ENCODE data around the gene B9D1.
A peak's percentile ranks its signal among the peaks of the same experiment; 100 is the strongest.

Gene B9D1

GRCh38 chr17:19379361-19380065, 17.0 kb upstream of the B9D1 start:
- Histone ChIP-seq H3K27me3 (ENCODE audit: control insufficient read depth in 1 of 2, insufficient read depth in 2 of 2, low read length in 2 of 2) (no peaks in the 10 kb centered on the region), H3K4me1 (ENCODE audit: insufficient read depth, low read length) (peaks cover 47% of the 10 kb centered on the region), H3K27ac (ENCODE audit: low read depth, low read length) (peak overlapping the region; percentile 87), H3K9ac (ENCODE audit: low read length) (peak overlapping the region; percentile 73), H3K9me3 (ENCODE audit: low read length) (no peaks in the 10 kb centered on the region), H3K4me3 (ENCODE audit: low read depth in 1 of 2, low read length in 2 of 2) (peak overlapping the region; percentile 64 to 69), H3K36me3 (ENCODE audit: insufficient read depth, low read length) (peaks cover 42% of the 10 kb centered on the region)

- H3K27me3 ChIP-seq (ENCODE audit: control insufficient read depth in 1 of 2, insufficient read depth in 2 of 2, low read length in 2 of 2) = no peaks in the 10 kb centered on the region
- peak within 1 kb of the TSS; percentile 96 for H3K27ac ChIP-seq (ENCODE audit: low read depth, low read length)
- no peaks in the 10 kb centered on the region for H3K9me3 ChIP-seq (ENCODE audit: low read length)
- H3K9ac ChIP-seq (ENCODE audit: low read length) = peak within 1 kb of the TSS; percentile 73
- peaks cover 35% of the 10 kb centered on the region for H3K36me3 ChIP-seq (ENCODE audit: insufficient read depth, low read length)
- peak within 1 kb of the TSS; percentile 64 to 82 for H3K4me3 ChIP-seq (ENCODE audit: low read depth in 1 of 2, low read length in 2 of 2)
- H3K4me1 ChIP-seq (ENCODE audit: insufficient read depth, low read length) = peaks cover 38% of the 10 kb centered on the region
Observed at GRCh38 chr17:19378416-19379360, 16.2 kb upstream of the B9D1 start, which contains the start of gene MAPK7. TSS of gene MAPK7 (plus strand) at chr17:19378498. CDS start at chr17:19378901, 403 bp downstream.

DNA sequence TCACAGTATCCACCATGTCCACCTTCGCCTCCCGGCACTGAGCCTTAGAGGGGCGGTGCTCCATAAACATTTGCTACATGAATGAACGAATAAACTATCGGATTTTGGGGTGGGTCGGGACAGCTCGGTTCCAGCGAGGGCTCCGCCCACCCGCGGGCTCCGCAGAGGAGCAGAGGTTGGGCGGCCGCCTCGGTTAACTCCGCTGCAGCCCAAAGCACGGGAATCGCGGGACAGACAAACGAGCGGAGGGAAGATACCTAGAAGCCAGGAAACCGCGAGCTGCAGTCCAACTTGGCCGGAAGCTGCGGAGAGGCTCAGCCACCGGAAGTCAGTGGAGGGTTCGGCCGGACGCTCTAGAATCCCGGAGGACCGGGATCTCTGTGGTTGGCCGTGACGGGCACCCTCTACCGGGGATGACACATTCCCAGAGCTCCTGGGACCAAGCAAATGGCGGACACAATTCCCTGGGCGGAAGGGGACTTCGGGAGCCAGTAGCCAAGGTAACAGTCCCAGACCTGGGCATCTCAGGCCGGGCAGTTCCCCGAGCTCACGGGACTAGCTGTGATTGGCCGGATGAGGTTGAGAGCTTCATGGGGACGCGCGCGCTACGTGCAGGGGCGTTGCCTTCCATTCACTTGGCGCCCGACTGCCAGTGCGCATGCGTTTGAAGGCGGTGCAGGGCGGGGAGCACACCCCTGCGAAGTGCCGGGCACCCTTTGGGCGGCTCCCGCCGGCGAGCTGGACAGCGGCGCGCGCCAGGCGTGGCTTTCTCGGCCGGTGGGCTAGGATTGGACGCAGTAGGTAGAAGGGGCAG, 15.3 kb upstream of the B9D1 start:
- H3K36me3 ChIP-seq (ENCODE audit: insufficient read depth, low read length) = peaks cover 31% of the 10 kb centered on the region
- peak overlapping the region; percentile 62 for H3K9ac ChIP-seq (ENCODE audit: low read length)
- no peaks in the 10 kb centered on the region for H3K27me3 ChIP-seq (ENCODE audit: control insufficient read depth in 1 of 2, insufficient read depth in 2 of 2, low read length in 2 of 2)
- peak overlapping the region; percentile 64 to 82 for H3K4me3 ChIP-seq (ENCODE audit: low read depth in 1 of 2, low read length in 2 of 2)
- H3K9me3 ChIP-seq (ENCODE audit: low read length) = no peaks in the 10 kb centered on the region
- peaks cover 31% of the 10 kb centered on the region for H3K4me1 ChIP-seq (ENCODE audit: insufficient read depth, low read length)
- peak overlapping the region; percentile 96 for H3K27ac ChIP-seq (ENCODE audit: low read depth, low read length)

- Histone ChIP-seq H3K36me3 (ENCODE audit: insufficient read depth, low read length) (peaks cover 23% of the 10 kb centered on the region), H3K27ac (ENCODE audit: low read depth, low read length) (peak overlapping the region; percentile 96), H3K27me3 (ENCODE audit: control insufficient read depth in 1 of 2, insufficient read depth in 2 of 2, low read length in 2 of 2) (no peaks in the 10 kb centered on the region), H3K4me1 (ENCODE audit: insufficient read depth, low read length) (peaks cover 24% of the 10 kb centered on the region), H3K9ac (ENCODE audit: low read length) (peak overlapping the region; percentile 62), H3K9me3 (ENCODE audit: low read length) (no peaks in the 10 kb centered on the region), H3K4me3 (ENCODE audit: low read depth in 1 of 2, low read length in 2 of 2) (peak overlapping the region; percentile 52 to 82)
Observed at GRCh38 chr17:19376811-19377210, 14.3 kb upstream of the B9D1 start.

- H3K9me3 ChIP-seq (ENCODE audit: low read length) = no peaks in the 10 kb centered on the region
- no peak overlapping the region for H3K4me3 ChIP-seq (ENCODE audit: low read depth in 1 of 2, low read length in 2 of 2)
- H3K36me3 ChIP-seq (ENCODE audit: insufficient read depth, low read length) = peaks cover 13% of the 10 kb centered on the region
- H3K9ac ChIP-seq (ENCODE audit: low read length) = no peak overlapping the region
- no peak overlapping the region for H3K27ac ChIP-seq (ENCODE audit: low read depth, low read length)
- peaks cover 24% of the 10 kb centered on the region for H3K4me1 ChIP-seq (ENCODE audit: insufficient read depth, low read length)
- H3K27me3 ChIP-seq (ENCODE audit: control insufficient read depth in 1 of 2, insufficient read depth in 2 of 2, low read length in 2 of 2) = no peaks in the 10 kb centered on the region
Observed at GRCh38 chr17:19375732-19376131, 13.2 kb upstream of the B9D1 start.

DNA sequence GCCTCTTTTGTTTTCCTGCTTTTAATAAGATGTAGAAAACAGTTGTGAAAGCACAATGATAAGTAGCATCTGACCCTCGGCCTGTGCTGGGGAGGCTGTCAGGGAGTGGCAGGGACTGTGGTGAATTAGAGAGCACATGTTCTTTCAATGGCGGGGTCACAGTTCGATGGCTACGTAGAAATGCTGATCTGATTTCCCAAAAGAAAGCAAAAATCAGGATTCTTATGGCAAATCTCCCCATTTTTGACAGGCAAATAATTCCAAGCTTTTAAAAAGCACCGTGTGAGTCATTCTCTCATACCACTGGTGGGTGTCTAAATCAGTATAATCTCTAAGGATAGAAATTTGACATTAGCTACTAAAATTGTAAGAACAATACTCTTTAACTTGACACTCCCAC, 11.6 kb upstream of the B9D1 start:
- Histone ChIP-seq H3K36me3 (ENCODE audit: insufficient read depth, low read length) (no peaks in the 10 kb centered on the region), H3K27ac (ENCODE audit: low read depth, low read length) (no peak overlapping the region), H3K9me3 (ENCODE audit: low read length) (no peaks in the 10 kb centered on the region), H3K4me3 (ENCODE audit: low read depth in 1 of 2, low read length in 2 of 2) (no peak overlapping the region), H3K4me1 (ENCODE audit: insufficient read depth, low read length) (peaks cover 9% of the 10 kb centered on the region), H3K9ac (ENCODE audit: low read length) (no peak overlapping the region), H3K27me3 (ENCODE audit: control insufficient read depth in 1 of 2, insufficient read depth in 2 of 2, low read length in 2 of 2) (no peaks in the 10 kb centered on the region)

DNA sequence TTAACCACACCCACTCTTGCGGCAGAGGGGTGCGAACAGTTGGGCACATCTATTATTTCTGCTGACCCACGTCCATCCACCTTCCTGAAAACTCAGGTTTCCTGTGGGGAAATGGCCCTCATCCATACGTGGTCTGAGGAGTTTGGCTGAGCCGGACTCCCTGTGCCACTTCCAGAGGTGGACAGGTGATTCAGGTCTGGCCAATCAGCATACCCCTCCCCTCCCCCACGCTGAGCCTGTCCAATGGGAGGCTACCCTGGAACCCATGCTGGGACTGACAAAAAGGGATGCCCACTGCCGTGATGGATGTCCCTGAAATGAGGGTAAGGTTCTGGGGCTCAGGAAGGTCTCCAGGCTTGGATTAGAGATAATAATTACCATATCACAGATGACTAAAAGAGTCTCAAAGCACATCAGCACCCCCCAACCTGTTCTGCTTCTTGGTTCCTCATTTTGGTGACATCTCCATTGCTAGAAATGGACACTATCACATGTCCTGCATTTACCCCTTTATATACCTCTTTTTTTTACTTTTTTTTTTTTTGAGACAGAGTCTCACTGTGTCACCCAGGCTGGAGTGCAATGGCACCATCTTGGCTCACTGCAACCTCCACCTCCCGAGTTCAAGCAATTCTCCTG, 10.5 kb upstream of the B9D1 start:
- no peaks in the 10 kb centered on the region for H3K36me3 ChIP-seq (ENCODE audit: insufficient read depth, low read length)
- no peaks in the 10 kb centered on the region for H3K27me3 ChIP-seq (ENCODE audit: control insufficient read depth in 1 of 2, insufficient read depth in 2 of 2, low read length in 2 of 2)
- no peak overlapping the region for H3K4me3 ChIP-seq (ENCODE audit: low read depth in 1 of 2, low read length in 2 of 2)
- H3K9me3 ChIP-seq (ENCODE audit: low read length) = no peaks in the 10 kb centered on the region
- no peak overlapping the region for H3K27ac ChIP-seq (ENCODE audit: low read depth, low read length)
- H3K9ac ChIP-seq (ENCODE audit: low read length) = no peak overlapping the region
- peaks cover 6% of the 10 kb centered on the region for H3K4me1 ChIP-seq (ENCODE audit: insufficient read depth, low read length)

DNA sequence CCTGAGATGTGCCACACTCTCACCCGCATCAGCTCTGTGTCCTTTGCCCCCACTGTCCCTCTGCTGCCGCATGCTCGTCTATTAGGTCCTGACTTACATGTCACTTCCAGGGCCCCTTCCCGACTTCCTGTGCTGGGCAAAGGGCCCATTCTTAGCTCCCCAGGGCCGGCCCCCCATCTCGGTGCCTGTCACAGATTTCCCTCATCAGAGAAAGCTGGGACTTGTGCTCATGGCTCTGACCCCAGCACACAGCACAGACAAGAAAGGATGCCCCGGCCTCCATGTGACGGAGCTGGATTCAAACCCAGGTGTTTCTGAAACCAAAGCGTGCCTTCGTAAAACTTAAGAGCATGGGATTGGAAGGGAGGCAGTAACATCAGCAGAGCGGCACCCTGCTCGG, 9.9 kb upstream of the B9D1 start:
- H3K4me3 ChIP-seq (ENCODE audit: low read depth in 1 of 2, low read length in 2 of 2) = no peak overlapping the region
- H3K4me1 ChIP-seq (ENCODE audit: insufficient read depth, low read length) = peaks cover 6% of the 10 kb centered on the region
- H3K27me3 ChIP-seq (ENCODE audit: control insufficient read depth in 1 of 2, insufficient read depth in 2 of 2, low read length in 2 of 2) = no peaks in the 10 kb centered on the region
- no peak overlapping the region for H3K27ac ChIP-seq (ENCODE audit: low read depth, low read length)
- no peaks in the 10 kb centered on the region for H3K9me3 ChIP-seq (ENCODE audit: low read length)
- H3K36me3 ChIP-seq (ENCODE audit: insufficient read depth, low read length) = no peaks in the 10 kb centered on the region
- H3K9ac ChIP-seq (ENCODE audit: low read length) = no peak overlapping the region

GRCh38 chr17:19372011-19372370, 9.5 kb upstream of the B9D1 start:
- Histone ChIP-seq H3K36me3 (ENCODE audit: insufficient read depth, low read length) (no peaks in the 10 kb centered on the region), H3K27ac (ENCODE audit: low read depth, low read length) (no peak overlapping the region), H3K27me3 (ENCODE audit: control insufficient read depth in 1 of 2, insufficient read depth in 2 of 2, low read length in 2 of 2) (no peaks in the 10 kb centered on the region), H3K4me1 (ENCODE audit: insufficient read depth, low read length) (peaks cover 3% of the 10 kb centered on the region), H3K4me3 (ENCODE audit: low read depth in 1 of 2, low read length in 2 of 2) (no peak overlapping the region), H3K9ac (ENCODE audit: low read length) (no peak overlapping the region), H3K9me3 (ENCODE audit: low read length) (no peaks in the 10 kb centered on the region)

GRCh38 chr17:19371259-19372010, 8.9 kb upstream of the B9D1 start:
- Histone ChIP-seq H3K9me3 (ENCODE audit: low read length) (no peaks in the 10 kb centered on the region), H3K9ac (ENCODE audit: low read length) (no peak overlapping the region), H3K27me3 (ENCODE audit: control insufficient read depth in 1 of 2, insufficient read depth in 2 of 2, low read length in 2 of 2) (no peaks in the 10 kb centered on the region), H3K27ac (ENCODE audit: low read depth, low read length) (no peak overlapping the region), H3K36me3 (ENCODE audit: insufficient read depth, low read length) (no peaks in the 10 kb centered on the region), H3K4me1 (ENCODE audit: insufficient read depth, low read length) (no peaks in the 10 kb centered on the region), H3K4me3 (ENCODE audit: low read depth in 1 of 2, low read length in 2 of 2) (no peak overlapping the region)

Measured in muscle layer of colon (tissue), 2 donors.